Fibroblast of skin of scalp (primary cell): ENCODE measurements around the gene STON1.

Experiments
- DNase-seq: peaks from one replicate; pipeline ENCODE4 v3.0.0-alpha.2; 2013

STON1 gene

GRCh38 chr2:48620604-48621003 is 90.7 kb downstream of the STON1 start:
- DNase-seq = no peak

DNA sequence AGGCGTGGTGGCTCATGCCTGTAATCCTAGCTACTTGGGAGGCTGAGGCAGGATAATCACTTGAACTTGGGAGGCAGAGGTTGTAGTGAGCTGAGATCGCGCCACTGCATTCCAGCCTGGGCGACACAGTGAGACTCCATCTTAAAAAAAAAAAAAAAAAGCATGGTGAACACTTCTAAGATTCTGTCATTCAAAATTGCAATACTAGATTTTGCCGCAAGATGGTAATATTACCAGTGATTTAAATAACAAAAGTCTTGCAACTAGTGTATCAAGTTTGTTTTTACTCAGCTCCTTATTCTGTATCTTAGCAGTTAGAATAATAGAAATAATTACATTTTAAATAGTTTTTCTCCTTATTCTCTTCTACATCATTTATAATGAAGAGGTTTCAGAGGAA is 92.7 kb downstream of the STON1 start:
- peak; percentile 50 for DNase-seq

- no peak for DNase-seq
Measured at GRCh38 chr2:48624696-48625095, 94.7 kb downstream of the STON1 start.

DNA sequence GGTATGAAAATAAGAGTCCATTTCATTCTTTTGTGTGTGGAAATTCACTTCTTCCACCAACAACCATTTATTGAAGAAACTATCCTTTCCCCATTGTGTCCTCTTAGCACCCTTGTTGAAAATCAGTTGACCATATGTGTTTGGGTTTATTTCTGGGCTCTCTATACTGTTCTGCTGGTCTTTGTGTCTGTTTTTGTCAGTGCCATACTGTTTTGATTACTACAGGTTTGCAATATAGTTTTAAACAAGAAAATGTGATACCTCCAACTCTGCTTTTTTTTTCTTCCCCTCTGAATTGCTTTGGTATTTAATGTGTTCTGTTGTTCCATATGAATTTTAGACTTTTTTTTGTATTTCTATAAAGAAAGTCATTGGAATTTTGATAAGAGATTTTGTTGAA is 96.1 kb downstream of the STON1 start:
- DNase-seq = no peak

DNA sequence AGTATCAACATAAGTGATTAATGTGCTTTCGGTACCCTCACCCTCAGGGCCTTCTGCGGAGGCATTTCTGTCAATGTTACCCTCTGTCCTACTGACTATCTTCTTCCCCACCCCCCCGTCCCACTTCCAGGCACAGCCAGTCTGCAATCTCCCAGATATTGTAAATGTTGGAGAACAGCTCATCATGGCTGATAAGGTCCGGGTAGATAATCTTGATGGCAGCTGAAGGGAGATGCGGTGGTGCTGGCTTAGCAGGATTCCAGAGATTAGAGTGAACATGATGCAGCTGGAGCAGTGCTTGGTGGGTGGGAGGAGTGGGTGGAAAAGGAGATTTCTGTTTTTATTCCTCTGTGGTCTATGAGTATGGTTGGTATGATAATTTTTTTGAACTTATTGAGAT is 103.2 kb downstream of the STON1 start:
- no peak for DNase-seq

DNA sequence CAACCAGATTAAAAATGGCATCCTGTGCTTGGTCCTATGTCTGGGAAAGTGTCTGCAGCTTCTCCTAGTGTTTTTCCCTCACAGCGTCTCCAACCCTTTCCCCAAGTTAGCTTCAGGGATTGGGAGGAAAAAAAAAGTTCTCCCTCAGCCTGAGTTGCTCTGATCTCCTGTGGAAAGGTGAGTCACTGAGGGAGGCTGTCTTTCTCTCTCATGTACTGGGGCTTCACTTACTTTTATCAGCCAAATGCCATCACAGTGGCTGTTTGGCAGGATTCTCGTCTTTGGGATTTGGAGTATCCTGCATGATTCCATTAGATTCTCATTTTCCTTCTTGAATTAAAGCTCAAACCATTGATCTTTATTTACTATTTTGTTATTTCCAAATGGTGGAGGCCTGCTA is 105.8 kb downstream of the STON1 start:
- DNase-seq = no peak

- DNase-seq = no peak
Measured at GRCh38 chr2:48638261-48638660, 108.3 kb downstream of the STON1 start.
